SU-DHL-6 (cell line): Measurements from ENCODE around the gene RECQL5.
A peak's percentile ranks its signal among the peaks of the same experiment; 100 is the strongest.

Experiments
- H2AFZ ChIP-seq: fragments of 200-600 bp; sonication (generic); 2 replicates; pipeline ENCODE4 v1.6.1; 2014; ENCODE audit warnings: low read depth, mild to moderate bottlenecking, moderate library complexity, mixed read lengths, antibody characterized with exemption, low read length; ENCODE audit not compliant: severe bottlenecking
- H3F3A ChIP-seq: fragments of 200-600 bp; shearing (Covaris generic); 2 replicates; pipeline ENCODE4 v1.6.0; 2016; ENCODE audit warnings: antibody characterized with exemption, mild to moderate bottlenecking; ENCODE audit not compliant: insufficient read depth
- H3K27ac ChIP-seq: fragments of 200-600 bp; sonication (generic); 2 replicates; pipeline ENCODE4 v1.5.1; 2016; ENCODE audit warnings: low read depth, mild to moderate bottlenecking, low read length, moderate library complexity, mixed read lengths
- H3K27me3 ChIP-seq: fragments of 200-600 bp; sonication (generic), shearing (Covaris generic); 2 replicates; pipeline ENCODE4 v1.6.0; 2014; ENCODE audit warnings: mild to moderate bottlenecking, low read length
- H3K36me3 ChIP-seq: fragments of 200-600 bp; sonication (generic); 2 replicates; pipeline ENCODE4 v1.6.1; 2014; ENCODE audit warnings: mild to moderate bottlenecking, low read length, mixed read lengths
- H3K4me2 ChIP-seq: fragments of 300-600, 200-600 bp; shearing (Covaris generic), sonication (generic); 2 replicates; pipeline ENCODE4 v1.6.0; 2014; ENCODE audit warnings: low read length, low read depth, mild to moderate bottlenecking; ENCODE audit not compliant: poor library complexity, severe bottlenecking
- H3K4me3 ChIP-seq: fragments of 200-600 bp; sonication (generic); 2 replicates; pipeline ENCODE4 v1.5.1; 2014; ENCODE audit warnings: antibody characterized with exemption, low read length, mild to moderate bottlenecking, mixed read lengths; ENCODE audit not compliant: insufficient read depth, poor library complexity, severe bottlenecking
- H3K79me2 ChIP-seq: fragments of 200-600 bp; sonication (generic); 2 replicates; pipeline ENCODE4 v1.6.1; 2014; ENCODE audit warnings: mild to moderate bottlenecking, low read length, moderate library complexity; ENCODE audit not compliant: insufficient read depth
- H3K9ac ChIP-seq: fragments of 200-600 bp; sonication (generic); 2 replicates; pipeline ENCODE4 v1.7.0; 2014; ENCODE audit warnings: mild to moderate bottlenecking, low read length
- H3K9me2 ChIP-seq: fragments of 200-600 bp; sonication (generic); replicated peaks from 2 replicates; pipeline ENCODE4 v1.6.1; 2014; ENCODE audit warnings: low read length; ENCODE audit not compliant: insufficient read depth
- H3K9me3 ChIP-seq: fragments of 200-600 bp; sonication (generic); 2 replicates; pipeline ENCODE4 v1.6.1; 2014; ENCODE audit warnings: low read length, mixed read lengths; ENCODE audit not compliant: insufficient read depth
- H4K20me1 ChIP-seq: fragments of 200-600 bp; sonication (generic); 2 replicates; pipeline ENCODE4 v1.6.1; 2014; ENCODE audit warnings: low read depth, mild to moderate bottlenecking, antibody characterized with exemption, low read length, moderate library complexity, mixed read lengths
- EZH2phosphoT487 ChIP-seq: fragments of 200-600 bp; sonication (generic), shearing (Covaris generic); conservative IDR thresholded peaks from 2 replicates; pipeline ENCODE4 v1.6.1; 2018; ENCODE audit warnings: mild to moderate bottlenecking, antibody characterized with exemption, low read length, moderate library complexity, mixed read lengths
- TF ChIP-seq, protein P1 (sequence below): fragments of 200-600 bp; sonication (generic); IDR thresholded peaks from one replicate; pipeline ENCODE4 v1.5.1; 2017; ENCODE audit warnings: antibody characterized with exemption, mild to moderate bottlenecking, low read length, moderate library complexity; ENCODE audit not compliant: insufficient read depth, poor library complexity, severe bottlenecking

Gene RECQL5

GRCh38 chr17:75662511-75662910 is 4.4 kb downstream of the RECQL5 start:
- H3K27me3 ChIP-seq, result no peaks in the 10 kb centered on the region
- H2AFZ ChIP-seq, result no peak overlapping the region
- peaks cover 17% of the 10 kb centered on the region for H3K79me2 ChIP-seq
- H3K27ac ChIP-seq, result peak overlapping the region; percentile 96; the same call in 1 of the 2 replicates
- H4K20me1 ChIP-seq, result no peaks in the 10 kb centered on the region
- H3K9me3 ChIP-seq, result no peaks in the 10 kb centered on the region
- H3K36me3 ChIP-seq, result peaks cover 7% of the 10 kb centered on the region; the same call in 1 of the 2 replicates
- no peak overlapping the region for H3K9ac ChIP-seq
- peaks cover 31% of the 10 kb centered on the region for H3F3A ChIP-seq
- TF ChIP-seq EZH2phosphoT487, result no peak
- TF ChIP-seq, protein P1, sequence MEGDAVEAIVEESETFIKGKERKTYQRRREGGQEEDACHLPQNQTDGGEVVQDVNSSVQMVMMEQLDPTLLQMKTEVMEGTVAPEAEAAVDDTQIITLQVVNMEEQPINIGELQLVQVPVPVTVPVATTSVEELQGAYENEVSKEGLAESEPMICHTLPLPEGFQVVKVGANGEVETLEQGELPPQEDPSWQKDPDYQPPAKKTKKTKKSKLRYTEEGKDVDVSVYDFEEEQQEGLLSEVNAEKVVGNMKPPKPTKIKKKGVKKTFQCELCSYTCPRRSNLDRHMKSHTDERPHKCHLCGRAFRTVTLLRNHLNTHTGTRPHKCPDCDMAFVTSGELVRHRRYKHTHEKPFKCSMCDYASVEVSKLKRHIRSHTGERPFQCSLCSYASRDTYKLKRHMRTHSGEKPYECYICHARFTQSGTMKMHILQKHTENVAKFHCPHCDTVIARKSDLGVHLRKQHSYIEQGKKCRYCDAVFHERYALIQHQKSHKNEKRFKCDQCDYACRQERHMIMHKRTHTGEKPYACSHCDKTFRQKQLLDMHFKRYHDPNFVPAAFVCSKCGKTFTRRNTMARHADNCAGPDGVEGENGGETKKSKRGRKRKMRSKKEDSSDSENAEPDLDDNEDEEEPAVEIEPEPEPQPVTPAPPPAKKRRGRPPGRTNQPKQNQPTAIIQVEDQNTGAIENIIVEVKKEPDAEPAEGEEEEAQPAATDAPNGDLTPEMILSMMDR, result no peak
- H3K9me2 ChIP-seq, result no peaks in the 10 kb centered on the region
- no peak overlapping the region for H3K4me2 ChIP-seq
- no peak overlapping the region for H3K4me3 ChIP-seq

DNA sequence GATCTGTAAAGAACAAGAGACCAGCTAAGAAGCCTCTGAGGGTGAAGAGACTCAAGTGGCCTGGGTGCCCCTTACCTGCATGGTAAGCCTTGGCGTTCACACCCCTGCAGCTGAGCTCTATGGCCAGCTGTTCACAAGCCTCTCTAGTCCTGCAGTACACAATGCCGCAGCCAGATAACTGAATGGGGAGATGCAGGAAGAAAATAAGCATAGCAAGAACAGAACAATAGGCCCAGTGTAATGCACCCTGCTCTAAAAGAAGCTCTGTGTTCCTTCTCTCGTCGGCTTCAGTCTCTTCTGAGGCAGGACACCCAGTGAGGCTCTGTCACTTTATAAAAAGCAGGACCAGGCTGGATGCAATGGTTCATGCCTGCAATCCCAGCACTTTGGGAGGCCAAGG is 5.4 kb downstream of the RECQL5 start:
- no peaks in the 10 kb centered on the region for H3K9me2 ChIP-seq
- H3F3A ChIP-seq, result peaks cover 31% of the 10 kb centered on the region
- H2AFZ ChIP-seq, result no peak overlapping the region
- H4K20me1 ChIP-seq, result no peaks in the 10 kb centered on the region
- peaks cover 7% of the 10 kb centered on the region; the same call in 1 of the 2 replicates for H3K36me3 ChIP-seq
- no peak overlapping the region for H3K9ac ChIP-seq
- H3K9me3 ChIP-seq, result no peaks in the 10 kb centered on the region
- TF ChIP-seq, protein P1, result no peak
- TF ChIP-seq EZH2phosphoT487, result no peak
- no peaks in the 10 kb centered on the region for H3K27me3 ChIP-seq
- H3K4me3 ChIP-seq, result no peak overlapping the region
- peaks cover 9% of the 10 kb centered on the region for H3K79me2 ChIP-seq
- H3K27ac ChIP-seq, result no peak overlapping the region
- H3K4me2 ChIP-seq, result no peak overlapping the region

DNA sequence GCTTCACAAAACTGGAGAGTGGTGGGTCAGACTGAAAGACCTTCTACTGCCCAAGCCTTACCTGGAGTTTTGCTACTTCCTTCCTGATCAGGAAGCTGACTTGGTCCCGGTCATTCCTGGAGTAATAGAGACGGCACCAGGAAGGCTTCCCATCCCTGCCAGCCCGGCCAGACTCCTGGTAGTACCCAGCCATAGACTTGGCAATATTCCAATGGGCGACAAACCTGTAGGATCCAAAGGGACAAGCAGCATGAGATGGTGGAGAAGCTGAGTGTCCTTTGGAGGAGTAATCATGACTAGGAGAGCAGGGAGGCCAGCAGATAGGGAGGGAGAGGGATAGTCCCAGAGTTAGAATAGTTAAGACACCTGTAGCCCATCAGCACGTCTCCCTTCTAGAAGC is 8.7 kb downstream of the RECQL5 start:
- Histone ChIP-seq H3K4me2 (no peak overlapping the region), H3K79me2 (no peaks in the 10 kb centered on the region), H3K27ac (no peak overlapping the region), H3K9me2 (no peaks in the 10 kb centered on the region), H3K9ac (no peak overlapping the region), H4K20me1 (no peaks in the 10 kb centered on the region), H2AFZ (no peak overlapping the region), H3K36me3 (peaks cover 4% of the 10 kb centered on the region; the same call in 1 of the 2 replicates), H3K4me3 (no peak overlapping the region), H3F3A (peaks cover 13% of the 10 kb centered on the region; the same call in 1 of the 2 replicates), H3K9me3 (no peaks in the 10 kb centered on the region), H3K27me3 (no peaks in the 10 kb centered on the region)
- no peak for TF ChIP-seq EZH2phosphoT487
- TF ChIP-seq, protein P1, result no peak
